AG09309 (cell line): ENCODE data around the gene LRCH1.
A peak's percentile ranks its signal among the peaks of the same experiment; 100 is the strongest.

Experiments used
- DNase-seq: peaks from one replicate; pipeline ENCODE4 v3.0.0-alpha.2; 2010; ENCODE audit warnings: low read depth
- H3K4me3 ChIP-seq: 2 replicates; pipeline ENCODE4 v1.5.1; 2011; ENCODE audit warnings: mild to moderate bottlenecking, low read depth, low read length, moderate library complexity; ENCODE audit not compliant: control insufficient read depth
- TF ChIP-seq, protein P1 (sequence below): IDR thresholded peaks from 2 replicates; pipeline ENCODE4 v1.5.1; 2011; ENCODE audit warnings: mild to moderate bottlenecking, low read depth, low read length, inconsistent platforms; ENCODE audit not compliant: insufficient read depth, control insufficient read depth; ENCODE audit errors: missing control alignments

The LRCH1 gene

DNA sequence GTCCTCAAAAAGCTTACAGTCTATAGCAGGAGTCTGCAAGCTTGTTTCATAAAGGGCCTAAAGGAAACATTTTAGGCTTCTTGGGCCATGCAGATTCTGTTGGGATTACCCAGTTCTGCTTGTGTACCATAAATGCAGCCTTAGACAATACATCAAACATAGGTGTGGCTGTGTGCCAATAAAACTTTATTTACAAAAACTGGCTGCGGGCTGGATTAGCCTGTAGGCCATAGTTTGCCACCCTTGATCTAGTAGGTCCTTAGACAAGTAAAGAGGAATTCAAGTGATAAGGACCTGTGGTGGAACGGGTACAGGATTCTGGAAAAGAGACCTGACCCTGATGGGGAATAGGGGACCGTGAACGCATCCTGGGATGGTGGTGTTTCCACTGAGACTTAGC is 192.1 kb downstream of the LRCH1 start:
- DNase-seq: no peak
- no peak overlapping the region for H3K4me3 ChIP-seq
- TF ChIP-seq, protein P1, sequence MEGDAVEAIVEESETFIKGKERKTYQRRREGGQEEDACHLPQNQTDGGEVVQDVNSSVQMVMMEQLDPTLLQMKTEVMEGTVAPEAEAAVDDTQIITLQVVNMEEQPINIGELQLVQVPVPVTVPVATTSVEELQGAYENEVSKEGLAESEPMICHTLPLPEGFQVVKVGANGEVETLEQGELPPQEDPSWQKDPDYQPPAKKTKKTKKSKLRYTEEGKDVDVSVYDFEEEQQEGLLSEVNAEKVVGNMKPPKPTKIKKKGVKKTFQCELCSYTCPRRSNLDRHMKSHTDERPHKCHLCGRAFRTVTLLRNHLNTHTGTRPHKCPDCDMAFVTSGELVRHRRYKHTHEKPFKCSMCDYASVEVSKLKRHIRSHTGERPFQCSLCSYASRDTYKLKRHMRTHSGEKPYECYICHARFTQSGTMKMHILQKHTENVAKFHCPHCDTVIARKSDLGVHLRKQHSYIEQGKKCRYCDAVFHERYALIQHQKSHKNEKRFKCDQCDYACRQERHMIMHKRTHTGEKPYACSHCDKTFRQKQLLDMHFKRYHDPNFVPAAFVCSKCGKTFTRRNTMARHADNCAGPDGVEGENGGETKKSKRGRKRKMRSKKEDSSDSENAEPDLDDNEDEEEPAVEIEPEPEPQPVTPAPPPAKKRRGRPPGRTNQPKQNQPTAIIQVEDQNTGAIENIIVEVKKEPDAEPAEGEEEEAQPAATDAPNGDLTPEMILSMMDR: no peak

DNA sequence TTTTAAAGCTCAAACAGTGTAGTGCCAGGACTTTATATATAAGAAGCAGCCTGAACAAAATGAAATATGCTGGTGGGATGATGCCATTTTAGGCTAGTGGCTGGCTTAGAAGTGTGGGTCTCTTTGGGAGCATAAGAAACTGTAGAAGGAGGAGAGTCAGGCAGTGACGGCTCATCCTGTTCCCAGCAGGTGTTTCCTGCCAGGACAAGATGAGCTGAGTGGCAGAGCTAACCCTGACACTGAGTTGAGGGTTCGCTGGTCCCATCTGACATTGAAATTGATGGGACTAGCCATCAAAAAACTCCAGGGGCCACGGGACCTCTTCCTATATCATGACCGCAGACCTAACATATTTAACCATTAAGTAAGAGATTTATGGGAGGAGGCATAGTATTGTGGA is 192.7 kb downstream of the LRCH1 start:
- H3K4me3 ChIP-seq: no peak overlapping the region
- TF ChIP-seq, protein P1: no peak
- DNase-seq: no peak

DNA sequence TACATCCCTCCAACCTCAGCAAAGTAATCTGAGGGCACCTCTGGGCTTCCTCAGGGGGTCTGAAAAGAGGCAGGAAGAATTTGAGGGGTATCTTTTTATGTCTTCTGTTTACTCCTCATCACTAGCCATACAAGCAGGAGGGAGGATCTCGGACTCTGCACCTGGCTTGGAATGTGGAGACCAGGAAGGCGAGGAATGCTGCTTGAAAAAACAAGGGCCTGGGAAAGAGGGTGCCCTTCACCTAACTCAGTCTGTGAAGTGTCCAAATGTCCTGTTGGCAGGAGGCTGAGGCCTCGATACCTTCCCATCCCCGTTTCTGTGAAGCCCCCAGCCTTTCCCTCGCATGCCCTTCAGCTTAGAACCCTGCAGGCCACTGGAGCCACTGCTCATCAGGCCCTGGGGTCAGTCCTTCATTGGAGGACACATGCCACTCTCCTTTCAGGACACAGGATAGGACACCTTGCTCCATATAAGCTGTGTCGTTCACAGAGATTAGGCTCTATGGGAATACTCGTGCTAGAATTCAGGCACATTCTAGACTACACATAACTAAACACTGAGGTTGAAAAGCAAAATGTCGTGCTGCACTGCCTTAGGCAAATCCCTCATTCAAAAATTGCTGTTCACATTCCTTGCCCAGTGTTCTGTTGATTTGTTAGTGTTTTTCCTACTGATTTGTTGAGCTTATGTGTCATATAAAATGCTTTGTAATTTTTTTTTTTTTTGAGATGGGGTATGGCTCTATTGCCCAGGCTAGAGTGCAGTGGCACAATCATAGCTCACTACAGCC is 194.3 kb downstream of the LRCH1 start:
- H3K4me3 ChIP-seq: no peak overlapping the region
- DNase-seq: no peak
- TF ChIP-seq, protein P1: no peak

DNA sequence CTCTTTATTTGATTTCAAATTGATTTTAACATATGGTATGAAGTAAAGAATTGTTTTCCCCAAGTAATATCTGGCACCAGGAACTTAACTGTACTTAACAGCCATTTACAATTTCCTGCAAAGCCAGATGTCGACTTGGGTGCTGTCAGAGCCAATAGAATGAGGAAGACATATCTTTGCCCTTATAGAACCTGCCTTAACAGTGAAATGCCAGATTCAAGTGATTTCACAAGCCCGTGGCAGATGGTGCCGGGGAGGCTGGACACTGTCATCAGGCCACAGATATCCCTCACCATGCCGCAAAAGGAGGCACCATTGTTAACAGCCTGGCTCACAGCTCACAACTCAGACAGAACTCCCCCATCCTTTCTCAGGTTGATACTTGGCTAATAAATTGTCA is 195.3 kb downstream of the LRCH1 start:
- TF ChIP-seq, protein P1: no peak
- no peak overlapping the region for H3K4me3 ChIP-seq
- DNase-seq: no peak

DNA sequence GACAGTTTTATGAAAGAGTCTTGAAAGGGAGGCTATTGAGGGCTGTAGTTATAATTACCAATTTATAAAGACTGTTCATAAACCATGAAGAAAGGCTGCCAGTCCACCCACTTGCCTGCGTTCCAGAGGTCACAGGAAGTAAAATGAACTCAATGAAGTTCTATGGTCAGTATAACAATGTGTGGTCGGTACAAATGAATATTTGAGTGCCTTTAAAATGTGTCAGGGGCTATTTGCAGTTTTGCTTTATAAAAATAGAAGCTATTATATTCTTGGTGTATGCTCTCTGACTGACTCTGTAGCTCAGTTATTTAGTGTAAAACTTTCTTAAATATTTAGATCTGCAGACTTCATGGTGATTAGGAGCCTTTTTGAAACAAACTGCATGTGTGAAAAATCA is 197.0 kb downstream of the LRCH1 start:
- DNase-seq: no peak
- TF ChIP-seq, protein P1: no peak
- H3K4me3 ChIP-seq: no peak overlapping the region

DNA sequence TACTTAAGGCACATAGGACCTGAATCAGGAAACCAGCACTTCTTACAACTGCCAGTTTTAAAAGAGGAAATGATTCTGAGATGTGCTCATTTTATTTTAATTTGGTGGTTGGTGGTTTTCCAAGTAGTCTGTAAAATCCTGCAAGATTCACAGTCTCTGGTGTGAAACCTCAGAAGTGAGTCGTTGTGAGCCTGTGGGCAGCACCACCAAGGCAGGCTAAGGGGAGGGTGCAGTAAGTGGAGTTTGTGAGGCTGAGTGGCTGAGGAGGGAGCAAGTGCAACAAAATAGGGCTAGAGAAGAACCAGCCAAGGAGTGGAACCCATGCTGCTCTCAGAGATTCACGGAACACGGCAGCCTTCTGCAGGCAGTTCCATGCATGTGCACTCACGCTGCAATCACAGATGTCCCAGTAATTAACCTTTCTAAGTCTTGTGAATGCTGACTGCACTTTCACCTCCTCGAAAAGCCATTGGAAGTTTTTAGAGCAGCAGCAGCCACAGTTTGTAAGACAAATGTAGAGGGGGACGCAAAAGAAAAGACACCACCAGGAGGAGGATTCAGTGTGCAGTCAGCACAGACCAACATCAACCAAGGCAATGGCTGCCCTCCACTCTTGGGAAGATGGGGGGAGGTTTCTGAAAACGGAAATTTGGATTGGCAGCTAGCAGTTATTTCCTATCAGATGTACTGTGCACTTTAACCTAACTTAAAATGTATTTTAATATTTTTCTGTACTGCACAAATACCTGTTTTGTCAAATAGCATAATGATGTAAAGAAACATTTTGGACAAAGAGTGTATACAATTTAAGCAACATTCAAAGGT is 199.1 kb downstream of the LRCH1 start:
- peak; percentile 11 for DNase-seq
- H3K4me3 ChIP-seq: no peak overlapping the region
- TF ChIP-seq, protein P1: no peak
